AG04450 (cell line): ENCODE measurements around the gene ATP8A2. TPM values are rescaled to one million over a fixed set of nuclear protein-coding genes. Genes with fewer than 3 reads are reported as not detected.
"Not testable (repeated sequence)": the region's sequence is repeated elsewhere in the genome, so short reads cannot be mapped to it uniquely, and the experiment has no call there.

Source experiments
- CTCF ChIA-PET: fragments of 300-600, 350-600 bp; formaldehyde crosslinking; extraction: SDS; loops from one replicate; lab custom pipeline; 2022; ENCODE audit warnings: antibody characterized with exemption, inconsistent platforms; lab: Charles Lee
- POLR2A ChIA-PET: fragments of 350-600 bp; formaldehyde crosslinking; extraction: SDS; loops from one replicate; lab custom pipeline; 2021; ENCODE audit warnings: antibody characterized with exemption, inconsistent platforms; lab: Yijun Ruan, JAX
- DNase-seq: peaks from one replicate; pipeline ENCODE4 v3.0.0-alpha.2; 2011; ENCODE audit warnings: low read depth, low spot score
- H3K27ac ChIP-seq: one replicate; pipeline ENCODE4 v1.5.1; 2012; ENCODE audit warnings: low read depth, low read length, control low read depth
- H3K27me3 ChIP-seq: one replicate; pipeline ENCODE4 v1.6.0; 2012; ENCODE audit warnings: low read length; ENCODE audit not compliant: control insufficient read depth, insufficient read depth
- H3K4me3 ChIP-seq: 2 replicates; pipeline ENCODE4 v1.5.1; 2011; ENCODE audit warnings: mild to moderate bottlenecking, low read depth, low read length, control low read depth
- H3K9me3 ChIP-seq: 2 replicates; pipeline ENCODE4 v1.5.1; 2012; ENCODE audit warnings: low read length; ENCODE audit not compliant: control insufficient read depth, insufficient read depth
- CTCF ChIP-seq: IDR thresholded peaks from 2 replicates; pipeline ENCODE4 v1.5.1; 2011; ENCODE audit warnings: low read depth, low read length, control low read depth, inconsistent platforms
- polyA plus RNA-seq: library from polyadenylated mRNA; depleted of rRNA; stranded (reverse); fragments of >200 nt; gene quantifications from 2 replicates; pipeline ENCODE4 v1.2.3, GENCODE V29; 2011

The ATP8A2 gene
- polyA plus RNA-seq, 1 experiment: 0.19 TPM

- Histone ChIP-seq H3K4me3 (no peak overlapping the region), H3K27me3 (no peaks in the 10 kb centered on the region), H3K9me3 (peaks cover 5% of the 10 kb centered on the region; the same call in 1 of the 2 replicates), H3K27ac (no peak overlapping the region)
- POLR2A ChIA-PET: no interaction called here
- CTCF ChIA-PET: no interaction called here
- DNase-seq: no peak
- no peak for TF ChIP-seq CTCF
Measured at GRCh38 chr13:25945596-25945995, 573.8 kb downstream of the ATP8A2 start.

GRCh38 chr13:25946321-25946720, 574.5 kb downstream of the ATP8A2 start:
- Histone ChIP-seq H3K4me3 (no peak overlapping the region), H3K9me3 (no peaks in the 10 kb centered on the region), H3K27ac (no peak overlapping the region), H3K27me3 (no peaks in the 10 kb centered on the region)
- ChIA-PET POLR2A (no interaction called here), CTCF (no interaction called here)
- no peak for TF ChIP-seq CTCF
- DNase-seq: no peak

GRCh38 chr13:25948910-25949309, 577.1 kb downstream of the ATP8A2 start:
- no peak for TF ChIP-seq CTCF
- Histone ChIP-seq H3K4me3 (no peak overlapping the region), H3K9me3 (no peaks in the 10 kb centered on the region), H3K27ac (no peak overlapping the region), H3K27me3 (no peaks in the 10 kb centered on the region)
- ChIA-PET POLR2A (no interaction called here), CTCF (no interaction called here)
- no peak for DNase-seq

DNA sequence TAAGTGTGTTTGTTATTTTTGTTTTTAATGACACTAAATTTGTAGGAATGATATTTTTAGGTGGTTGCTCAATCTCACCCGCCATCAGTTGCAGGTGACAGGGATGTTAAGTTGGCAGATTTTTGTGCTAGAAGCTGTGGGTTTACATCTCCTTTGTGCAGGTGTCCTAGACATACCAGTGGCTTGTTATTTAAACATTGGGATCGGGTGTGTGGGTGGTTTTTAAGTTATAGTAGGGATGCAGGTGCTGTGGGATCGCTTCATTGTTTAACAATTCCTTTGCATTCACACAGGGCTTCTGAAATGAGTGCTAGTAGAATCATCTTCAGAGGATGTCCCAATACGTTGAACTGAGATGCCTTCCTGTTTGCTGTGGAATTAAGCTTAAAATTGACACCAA, 580.1 kb downstream of the ATP8A2 start:
- POLR2A ChIA-PET: no interaction called here
- no peaks in the 10 kb centered on the region for H3K9me3 ChIP-seq
- DNase-seq: no peak
- CTCF ChIA-PET: no interaction called here
- no peak overlapping the region for H3K4me3 ChIP-seq
- H3K27ac ChIP-seq: no peak overlapping the region
- no peak for TF ChIP-seq CTCF
- H3K27me3 ChIP-seq: no peaks in the 10 kb centered on the region

GRCh38 chr13:25954080-25954479, 582.3 kb downstream of the ATP8A2 start:
- H3K9me3 ChIP-seq, POLR2A ChIA-PET, CTCF ChIA-PET, H3K27me3 ChIP-seq, DNase-seq, H3K4me3 ChIP-seq, H3K27ac ChIP-seq: not testable (repeated sequence)

DNA sequence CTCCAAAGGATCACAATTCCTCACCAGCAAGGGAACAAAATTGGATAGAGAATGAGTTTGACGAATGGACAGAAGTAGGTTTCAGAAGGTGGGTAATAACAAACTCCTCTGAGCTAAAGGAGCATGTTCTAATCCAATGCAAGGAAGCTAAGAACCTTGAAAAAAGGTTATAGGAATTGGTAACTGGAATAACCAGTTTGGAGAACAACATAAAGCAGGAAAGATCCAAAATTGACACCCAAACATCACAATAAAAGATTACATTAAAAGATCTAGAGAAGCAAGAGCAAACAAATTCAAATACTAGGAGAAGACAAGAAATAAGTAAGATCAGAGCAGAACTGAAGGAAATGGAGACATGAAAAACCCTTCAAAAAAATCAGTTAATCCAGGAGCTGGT, 583.2 kb downstream of the ATP8A2 start:
- POLR2A ChIA-PET, H3K9me3 ChIP-seq, DNase-seq, CTCF ChIA-PET, H3K27me3 ChIP-seq, H3K27ac ChIP-seq, H3K4me3 ChIP-seq: not testable (repeated sequence)
